ENCODE measurements around the gene BAZ1A.
A peak's percentile ranks its signal among the peaks of the same experiment; 100 is the strongest.

BAZ1A gene

GRCh38 chr14:34875031-34875922, at the start of gene BAZ1A:
Gene BAZ1A, minus strand, starts transcription at chr14:34875360. Its CDS starts 756 bp downstream, at chr14:34874604.
- DNase-seq (ENCODE audit: low spot score) = peak; percentile 69

GRCh38 chr14:34920339-34920738, 45.2 kb upstream of the BAZ1A start:
- no peak for DNase-seq (ENCODE audit: low spot score)

- DNase-seq (ENCODE audit: low spot score) = no peak
Measured at GRCh38 chr14:34913619-34914018, 38.5 kb upstream of the BAZ1A start.

- DNase-seq (ENCODE audit: low spot score) = no peak
Measured at GRCh38 chr14:34912966-34913365, 37.8 kb upstream of the BAZ1A start.

GRCh38 chr14:34912182-34912581, 37.0 kb upstream of the BAZ1A start:
- no peak for DNase-seq (ENCODE audit: low spot score)

- DNase-seq (ENCODE audit: low spot score) = no peak
Measured at GRCh38 chr14:34911209-34912150, 36.3 kb upstream of the BAZ1A start.

- DNase-seq (ENCODE audit: low spot score) = no peak
Measured at GRCh38 chr14:34906287-34906686, 31.1 kb upstream of the BAZ1A start.

GRCh38 chr14:34895277-34895676, 20.1 kb upstream of the BAZ1A start:
- DNase-seq (ENCODE audit: low spot score) = no peak

GRCh38 chr14:34890937-34891336, 15.8 kb upstream of the BAZ1A start:
- no peak for DNase-seq (ENCODE audit: low spot score)

- DNase-seq (ENCODE audit: low spot score) = no peak
Measured at GRCh38 chr14:34888186-34888585, 13.0 kb upstream of the BAZ1A start.

GRCh38 chr14:34883954-34884353, 8.8 kb upstream of the BAZ1A start:
- DNase-seq (ENCODE audit: low spot score) = no peak

GRCh38 chr14:34874386-34875030, 652 bp downstream of the BAZ1A start:
- peak; percentile 58 for DNase-seq (ENCODE audit: low spot score)

- peak; percentile 85 for DNase-seq (ENCODE audit: low spot score)
Measured at GRCh38 chr14:34873589-34874385, 1.4 kb downstream of the BAZ1A start.

GRCh38 chr14:34872822-34873588, 2.2 kb downstream of the BAZ1A start:
- DNase-seq (ENCODE audit: low spot score) = peak; percentile 46

- no peak for DNase-seq (ENCODE audit: low spot score)
Measured at GRCh38 chr14:34867199-34867598, 8.0 kb downstream of the BAZ1A start.

- no peak for DNase-seq (ENCODE audit: low spot score)
Measured at GRCh38 chr14:34865889-34866574, 9.1 kb downstream of the BAZ1A start.

- no peak for DNase-seq (ENCODE audit: low spot score)
Measured at GRCh38 chr14:34863844-34864243, 11.3 kb downstream of the BAZ1A start.

GRCh38 chr14:34858765-34859164, 16.4 kb downstream of the BAZ1A start:
- DNase-seq (ENCODE audit: low spot score) = no peak

GRCh38 chr14:34857689-34858449, 17.3 kb downstream of the BAZ1A start:
- DNase-seq (ENCODE audit: low spot score) = no peak

Measured in hematopoietic multipotent progenitor cell treated with erythropoietin and hydrocortisone succinate and interleukin-3 and kit ligand, for 15 days (in vitro differentiated cells).